ENCODE measurements around the gene DOCK8.

DOCK8 gene

DNA sequence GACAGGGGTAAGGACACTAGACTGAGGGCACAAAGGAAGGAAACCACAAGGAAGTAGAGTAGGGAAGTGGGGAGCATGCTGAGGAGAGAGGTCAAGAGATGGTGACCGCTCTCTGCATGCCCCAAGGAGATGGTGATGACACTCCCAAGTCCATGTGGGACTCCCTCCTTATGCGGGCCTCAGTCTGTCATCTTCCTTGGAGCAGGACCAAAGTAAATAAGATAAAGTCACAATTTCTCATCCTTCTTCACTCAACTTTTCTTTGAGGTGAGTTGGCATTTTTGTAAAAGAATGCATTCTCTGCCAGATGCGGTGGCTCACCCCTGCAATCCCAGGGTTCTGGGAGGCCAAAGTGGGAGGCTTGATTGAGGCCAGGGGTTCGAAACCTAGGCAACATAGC is 256.7 kb downstream of the DOCK8 start:
- no peak overlapping the region for H3K9ac ChIP-seq (ENCODE audit: low read length)

DNA sequence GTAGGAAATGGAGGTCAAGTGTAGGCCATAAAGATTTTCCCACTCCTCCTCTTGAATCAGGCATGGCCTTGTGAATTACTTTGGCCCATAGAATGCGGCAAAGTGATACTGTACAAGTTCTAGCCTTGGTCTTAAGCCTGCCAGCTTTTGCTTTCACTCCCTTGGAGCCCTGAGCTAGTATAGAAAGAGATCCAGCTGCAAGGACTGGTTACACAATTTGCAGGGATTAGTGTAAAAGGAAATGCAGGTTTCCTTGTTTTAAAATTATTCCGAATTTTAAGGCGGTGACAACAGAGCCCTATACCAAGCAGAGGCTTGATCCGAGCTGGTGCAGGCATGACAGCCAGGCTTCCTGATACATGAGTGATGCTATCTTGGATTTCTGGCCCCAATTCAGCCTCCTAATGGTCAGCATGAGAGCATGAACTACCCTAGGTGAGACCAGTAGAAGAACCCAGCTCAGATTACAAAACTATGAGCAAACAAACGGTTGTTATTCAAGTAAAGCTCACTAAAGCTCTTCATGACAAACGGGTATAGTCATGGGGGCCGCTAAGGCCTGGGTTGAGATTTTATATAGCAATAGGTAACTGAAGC is 257.9 kb downstream of the DOCK8 start:
- H3F3A ChIP-seq (ENCODE audit: insufficient read depth, low read length), result peaks cover 15% of the 10 kb centered on the region; the same call in 1 of the 2 replicates
- no peaks in the 10 kb centered on the region for H3K27me3 ChIP-seq (replicated peaks; ENCODE audit: insufficient read depth, low read length)
- 0 out of 2 replicates have a peak, but pooled peaks cover 7% of the 10 kb centered on the region for H3K79me2 ChIP-seq (ENCODE audit: low read length)
- no peak overlapping the region for H3K27ac ChIP-seq (ENCODE audit: low read length)
- H3K4me2 ChIP-seq (ENCODE audit: low read depth, low read length), result no peak overlapping the region
- no peaks in the 10 kb centered on the region for H3K9me2 ChIP-seq (replicated peaks; ENCODE audit: insufficient read depth, low read length)
- no peak overlapping the region for H3K9ac ChIP-seq (ENCODE audit: low read length)
- H3K4me3 ChIP-seq (ENCODE audit: low read length), result no peak overlapping the region
- no peak for TF ChIP-seq EZH2 (optimal IDR thresholded peaks at IDR 0.05; ENCODE audit: low read depth, low read length)
- no peak for TF ChIP-seq EZH2phosphoT487 (IDR thresholded peaks at IDR 0.05; ENCODE audit: low read length)
- TF ChIP-seq, protein P1, sequence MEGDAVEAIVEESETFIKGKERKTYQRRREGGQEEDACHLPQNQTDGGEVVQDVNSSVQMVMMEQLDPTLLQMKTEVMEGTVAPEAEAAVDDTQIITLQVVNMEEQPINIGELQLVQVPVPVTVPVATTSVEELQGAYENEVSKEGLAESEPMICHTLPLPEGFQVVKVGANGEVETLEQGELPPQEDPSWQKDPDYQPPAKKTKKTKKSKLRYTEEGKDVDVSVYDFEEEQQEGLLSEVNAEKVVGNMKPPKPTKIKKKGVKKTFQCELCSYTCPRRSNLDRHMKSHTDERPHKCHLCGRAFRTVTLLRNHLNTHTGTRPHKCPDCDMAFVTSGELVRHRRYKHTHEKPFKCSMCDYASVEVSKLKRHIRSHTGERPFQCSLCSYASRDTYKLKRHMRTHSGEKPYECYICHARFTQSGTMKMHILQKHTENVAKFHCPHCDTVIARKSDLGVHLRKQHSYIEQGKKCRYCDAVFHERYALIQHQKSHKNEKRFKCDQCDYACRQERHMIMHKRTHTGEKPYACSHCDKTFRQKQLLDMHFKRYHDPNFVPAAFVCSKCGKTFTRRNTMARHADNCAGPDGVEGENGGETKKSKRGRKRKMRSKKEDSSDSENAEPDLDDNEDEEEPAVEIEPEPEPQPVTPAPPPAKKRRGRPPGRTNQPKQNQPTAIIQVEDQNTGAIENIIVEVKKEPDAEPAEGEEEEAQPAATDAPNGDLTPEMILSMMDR (IDR thresholded peaks at IDR 0.05; ENCODE audit: low read length), result no peak
- no peaks in the 10 kb centered on the region for H3K9me3 ChIP-seq (replicated peaks; ENCODE audit: insufficient read depth, low read length)
- H4K20me1 ChIP-seq (ENCODE audit: insufficient read depth, low read length), result no peaks in the 10 kb centered on the region
- peaks cover 11% of the 10 kb centered on the region for H3K4me1 ChIP-seq (ENCODE audit: low read length)
- H2AFZ ChIP-seq (ENCODE audit: low read length), result no peak overlapping the region
- no peaks in the 10 kb centered on the region for H3K36me3 ChIP-seq (replicated peaks; ENCODE audit: insufficient read depth, low read length)
- no peak for DNase-seq

More for the DNA sequence above, 256.7 kb downstream of the DOCK8 start:
- Histone ChIP-seq H3F3A (ENCODE audit: insufficient read depth, low read length) (peaks cover 15% of the 10 kb centered on the region; the same call in 1 of the 2 replicates), H3K4me2 (ENCODE audit: low read depth, low read length) (peak overlapping the region; percentile 90; the same call in 1 of the 2 replicates), H3K9me3 (replicated peaks; ENCODE audit: insufficient read depth, low read length) (no peaks in the 10 kb centered on the region), H3K27ac (ENCODE audit: low read length) (no peak overlapping the region), H3K79me2 (ENCODE audit: low read length) (0 out of 2 replicates have a peak, but pooled peaks cover 7% of the 10 kb centered on the region), H3K9me2 (replicated peaks; ENCODE audit: insufficient read depth, low read length) (no peaks in the 10 kb centered on the region), H2AFZ (ENCODE audit: low read length) (no peak overlapping the region), H3K27me3 (replicated peaks; ENCODE audit: insufficient read depth, low read length) (no peaks in the 10 kb centered on the region), H3K4me1 (ENCODE audit: low read length) (peaks cover 11% of the 10 kb centered on the region), H4K20me1 (ENCODE audit: insufficient read depth, low read length) (no peaks in the 10 kb centered on the region), H3K4me3 (ENCODE audit: low read length) (no peak overlapping the region), H3K36me3 (replicated peaks; ENCODE audit: insufficient read depth, low read length) (no peaks in the 10 kb centered on the region)
- TF ChIP-seq EZH2 (optimal IDR thresholded peaks at IDR 0.05; ENCODE audit: low read depth, low read length) (no peak), EZH2phosphoT487 (IDR thresholded peaks at IDR 0.05; ENCODE audit: low read length) (no peak)
- TF ChIP-seq, protein P1 (IDR thresholded peaks at IDR 0.05; ENCODE audit: low read length), result no peak
- no peak for DNase-seq

DNA sequence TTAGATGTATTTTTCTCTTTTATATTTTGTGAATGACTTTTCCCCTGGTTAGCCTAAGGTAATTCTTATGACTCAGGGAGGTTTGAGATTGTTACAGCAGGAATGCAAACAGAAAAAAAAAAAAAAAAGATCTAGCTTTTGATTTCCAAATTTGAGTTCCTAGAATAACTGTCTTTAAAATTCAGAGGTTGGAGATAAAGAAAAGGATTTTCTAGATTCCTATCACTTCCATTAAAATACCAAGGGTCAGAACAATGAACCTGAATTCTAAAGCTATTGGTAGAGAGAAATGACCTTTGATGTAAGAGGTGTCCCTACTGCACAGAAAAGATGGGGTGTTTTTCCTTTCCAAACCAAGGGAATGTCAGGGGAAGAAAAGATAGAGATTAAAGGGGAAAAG is 262.5 kb downstream of the DOCK8 start:
- no peaks in the 10 kb centered on the region for H3K9me2 ChIP-seq (replicated peaks; ENCODE audit: insufficient read depth, low read length)
- no peak for TF ChIP-seq EZH2 (optimal IDR thresholded peaks at IDR 0.05; ENCODE audit: low read depth, low read length)
- no peak for TF ChIP-seq EZH2phosphoT487 (IDR thresholded peaks at IDR 0.05; ENCODE audit: low read length)
- TF ChIP-seq, protein P1 (IDR thresholded peaks at IDR 0.05; ENCODE audit: low read length), result no peak
- no peak for DNase-seq
- no peak overlapping the region for H3K4me3 ChIP-seq (ENCODE audit: low read length)
- H3K27me3 ChIP-seq (replicated peaks; ENCODE audit: insufficient read depth, low read length), result no peaks in the 10 kb centered on the region
- H3K4me2 ChIP-seq (ENCODE audit: low read depth, low read length), result no peak overlapping the region
- no peak overlapping the region for H3K27ac ChIP-seq (ENCODE audit: low read length)
- no peaks in the 10 kb centered on the region for H3K79me2 ChIP-seq (ENCODE audit: low read length)
- no peaks in the 10 kb centered on the region for H3K4me1 ChIP-seq (ENCODE audit: low read length)
- no peak overlapping the region for H2AFZ ChIP-seq (ENCODE audit: low read length)
- no peak overlapping the region for H3K9ac ChIP-seq (ENCODE audit: low read length)
- no peaks in the 10 kb centered on the region for H3K36me3 ChIP-seq (replicated peaks; ENCODE audit: insufficient read depth, low read length)
- H4K20me1 ChIP-seq (ENCODE audit: insufficient read depth, low read length), result no peaks in the 10 kb centered on the region
- H3F3A ChIP-seq (ENCODE audit: insufficient read depth, low read length), result no peaks in the 10 kb centered on the region
- no peaks in the 10 kb centered on the region for H3K9me3 ChIP-seq (replicated peaks; ENCODE audit: insufficient read depth, low read length)
